T-helper 2 cell treated with Interferon-gamma antibody and Interleukin-4, amounts not matched to agents 5 μg/mL and 100 μg/mL, for 36 hours (primary cell): ENCODE measurements around the gene SNAP25.

Experiments
- DNase-seq: peaks from one replicate; pipeline ENCODE4 v3.0.0; 2021; ENCODE audit warnings: low spot score
- H3K27ac Mint-ChIP-seq: one replicate; pipeline ENCODE4 v1.8.0; 2021; ENCODE audit warnings: mild to moderate bottlenecking, mixed read lengths
- H3K27me3 Mint-ChIP-seq: one replicate; pipeline ENCODE4 v1.8.0; 2021; ENCODE audit warnings: low read depth, mixed read lengths
- H3K36me3 Mint-ChIP-seq: one replicate; pipeline ENCODE4 v1.8.0; 2021; ENCODE audit warnings: low read depth, mixed read lengths
- H3K4me1 Mint-ChIP-seq: one replicate; pipeline ENCODE4 v1.8.0; 2021; ENCODE audit warnings: low read depth, mixed read lengths
- H3K4me3 Mint-ChIP-seq: one replicate; pipeline ENCODE4 v1.8.0; 2022; ENCODE audit warnings: mild to moderate bottlenecking, moderate library complexity, mixed read lengths
- H3K9me3 Mint-ChIP-seq: one replicate; pipeline ENCODE4 v1.8.0; 2021; ENCODE audit warnings: mixed read lengths

Gene SNAP25

GRCh38 chr20:10190456-10190855 lies 28.2 kb upstream of the SNAP25 start:
- Mint-ChIP-seq H3K36me3 (no peaks in the 10 kb centered on the region), H3K27ac (no peak overlapping the region), H3K9me3 (peaks cover 3% of the 10 kb centered on the region), H3K4me3 (no peak overlapping the region), H3K4me1 (no peaks in the 10 kb centered on the region), H3K27me3 (no peaks in the 10 kb centered on the region)
- DNase-seq: no peak

GRCh38 chr20:10192171-10192570 lies 26.5 kb upstream of the SNAP25 start:
- Mint-ChIP-seq H3K9me3 (no peaks in the 10 kb centered on the region), H3K4me1 (no peaks in the 10 kb centered on the region), H3K27ac (no peak overlapping the region), H3K4me3 (no peak overlapping the region), H3K36me3 (no peaks in the 10 kb centered on the region), H3K27me3 (no peaks in the 10 kb centered on the region)
- DNase-seq: no peak

GRCh38 chr20:10194166-10194565 lies 24.5 kb upstream of the SNAP25 start:
- Mint-ChIP-seq H3K9me3 (no peaks in the 10 kb centered on the region), H3K27me3 (no peaks in the 10 kb centered on the region), H3K27ac (no peak overlapping the region), H3K36me3 (no peaks in the 10 kb centered on the region), H3K4me3 (no peak overlapping the region), H3K4me1 (no peaks in the 10 kb centered on the region)
- DNase-seq: no peak

- no peak for DNase-seq
- Mint-ChIP-seq H3K4me3 (no peak overlapping the region), H3K36me3 (no peaks in the 10 kb centered on the region), H3K27ac (no peak overlapping the region), H3K4me1 (no peaks in the 10 kb centered on the region), H3K27me3 (no peaks in the 10 kb centered on the region), H3K9me3 (no peaks in the 10 kb centered on the region)
Measured at GRCh38 chr20:10200330-10200729, 18.3 kb upstream of the SNAP25 start.

- Mint-ChIP-seq H3K4me3 (no peak overlapping the region), H3K4me1 (no peaks in the 10 kb centered on the region), H3K27ac (no peak overlapping the region), H3K36me3 (no peaks in the 10 kb centered on the region), H3K27me3 (peaks cover 3% of the 10 kb centered on the region), H3K9me3 (no peaks in the 10 kb centered on the region)
- no peak for DNase-seq
Measured at GRCh38 chr20:10201321-10201870, 17.2 kb upstream of the SNAP25 start.

- H3K4me3 Mint-ChIP-seq: no peak overlapping the region
- no peaks in the 10 kb centered on the region for H3K9me3 Mint-ChIP-seq
- H3K27ac Mint-ChIP-seq: no peak overlapping the region
- H3K27me3 Mint-ChIP-seq: peaks cover 3% of the 10 kb centered on the region
- DNase-seq: no peak
- H3K4me1 Mint-ChIP-seq: no peaks in the 10 kb centered on the region
- H3K36me3 Mint-ChIP-seq: no peaks in the 10 kb centered on the region
Measured at GRCh38 chr20:10209091-10209490, 9.5 kb upstream of the SNAP25 start.

GRCh38 chr20:10213526-10213925 lies 5.1 kb upstream of the SNAP25 start:
- no peak overlapping the region for H3K27ac Mint-ChIP-seq
- H3K4me1 Mint-ChIP-seq: peaks cover 5% of the 10 kb centered on the region
- no peak for DNase-seq
- H3K4me3 Mint-ChIP-seq: no peak overlapping the region
- no peaks in the 10 kb centered on the region for H3K36me3 Mint-ChIP-seq
- H3K9me3 Mint-ChIP-seq: no peaks in the 10 kb centered on the region
- H3K27me3 Mint-ChIP-seq: peaks cover 12% of the 10 kb centered on the region

- Mint-ChIP-seq H3K4me1 (peaks cover 12% of the 10 kb centered on the region), H3K27ac (no peak overlapping the region), H3K4me3 (no peak overlapping the region), H3K27me3 (peaks cover 12% of the 10 kb centered on the region), H3K9me3 (no peaks in the 10 kb centered on the region), H3K36me3 (no peaks in the 10 kb centered on the region)
- DNase-seq: no peak
Measured at GRCh38 chr20:10216146-10216791, 2.4 kb upstream of the SNAP25 start.

GRCh38 chr20:10217721-10218410 lies 764 bp upstream of the SNAP25 start:
- H3K9me3 Mint-ChIP-seq: no peaks in the 10 kb centered on the region
- no peaks in the 10 kb centered on the region for H3K36me3 Mint-ChIP-seq
- H3K4me1 Mint-ChIP-seq: peaks cover 13% of the 10 kb centered on the region
- H3K27ac Mint-ChIP-seq: peak overlapping the region; percentile 81
- H3K27me3 Mint-ChIP-seq: peaks cover 12% of the 10 kb centered on the region
- peak overlapping the region; percentile 78 for H3K4me3 Mint-ChIP-seq
- DNase-seq: peak; percentile 78

- peak; percentile 68 for DNase-seq
- H3K4me1 Mint-ChIP-seq: peaks cover 14% of the 10 kb centered on the region
- peaks cover 12% of the 10 kb centered on the region for H3K27me3 Mint-ChIP-seq
- H3K27ac Mint-ChIP-seq: peak overlapping the region; percentile 41
- peak overlapping the region; percentile 71 for H3K4me3 Mint-ChIP-seq
- H3K36me3 Mint-ChIP-seq: no peaks in the 10 kb centered on the region
- no peaks in the 10 kb centered on the region for H3K9me3 Mint-ChIP-seq
Measured at GRCh38 chr20:10219452-10219791, 792 bp downstream of the SNAP25 start.

- Mint-ChIP-seq H3K36me3 (no peaks in the 10 kb centered on the region), H3K9me3 (no peaks in the 10 kb centered on the region), H3K4me3 (peak overlapping the region; percentile 28), H3K27me3 (peaks cover 12% of the 10 kb centered on the region), H3K27ac (no peak overlapping the region), H3K4me1 (peaks cover 14% of the 10 kb centered on the region)
- no peak for DNase-seq
Measured at GRCh38 chr20:10219993-10220750, 1.5 kb downstream of the SNAP25 start.

- Mint-ChIP-seq H3K4me3 (no peak overlapping the region), H3K27me3 (peaks cover 12% of the 10 kb centered on the region), H3K36me3 (no peaks in the 10 kb centered on the region), H3K4me1 (peaks cover 14% of the 10 kb centered on the region), H3K27ac (no peak overlapping the region), H3K9me3 (no peaks in the 10 kb centered on the region)
- no peak for DNase-seq
Measured at GRCh38 chr20:10221021-10221420, 2.4 kb downstream of the SNAP25 start.

GRCh38 chr20:10225439-10226060 lies 6.9 kb downstream of the SNAP25 start:
- Mint-ChIP-seq H3K27ac (no peak overlapping the region), H3K9me3 (no peaks in the 10 kb centered on the region), H3K36me3 (no peaks in the 10 kb centered on the region), H3K4me3 (no peak overlapping the region), H3K4me1 (peaks cover 1% of the 10 kb centered on the region), H3K27me3 (no peaks in the 10 kb centered on the region)
- no peak for DNase-seq

- no peaks in the 10 kb centered on the region for H3K36me3 Mint-ChIP-seq
- H3K27me3 Mint-ChIP-seq: no peaks in the 10 kb centered on the region
- H3K9me3 Mint-ChIP-seq: no peaks in the 10 kb centered on the region
- DNase-seq: no peak
- H3K27ac Mint-ChIP-seq: no peak overlapping the region
- no peaks in the 10 kb centered on the region for H3K4me1 Mint-ChIP-seq
- H3K4me3 Mint-ChIP-seq: no peak overlapping the region
Measured at GRCh38 chr20:10228330-10228729, 9.7 kb downstream of the SNAP25 start.
